Stomach (tissue), 4 donors: Measurements from ENCODE around the gene SNAP23.

ENCODE experiments used
- CTCF ChIP-seq, 7 experiments: fragments of 450-650 bp in 4 of 7; fragments of 200-600 bp in 3 of 7; sonication (generic) in 3 of 7; IDR thresholded peaks; one replicate each; pipeline ENCODE4 v1.5.1; 2016 to 2019; ENCODE audit warnings: antibody characterized with exemption in 7 of 7, control low read depth in 2 of 7, mild to moderate bottlenecking in 1 of 7
- EP300 ChIP-seq: sonication (generic); formaldehyde crosslinking; IDR thresholded peaks from one replicate; pipeline ENCODE4 v1.6.1; 2017; ENCODE audit warnings: antibody characterized with exemption
- POLR2A ChIP-seq, 4 donors: fragments of 450-650 bp; IDR thresholded peaks; one replicate each; pipeline ENCODE4 v1.6.1; 2016; ENCODE audit warnings: antibody characterized with exemption in 4 of 4, control low read depth in 2 of 4, mild to moderate bottlenecking in 1 of 4, moderate library complexity in 1 of 4
- POLR2AphosphoS5 ChIP-seq, 3 donors: sonication (generic); formaldehyde crosslinking; IDR thresholded peaks; one replicate each; pipeline ENCODE4 v1.6.1; 2016; ENCODE audit warnings: antibody characterized with exemption in 3 of 3

GRCh38 chr15:42576040-42576594 lies 80.7 kb downstream of the SNAP23 start:
- no peak for TF ChIP-seq CTCF (IDR thresholded peaks at IDR 0.05)
- no peak for TF ChIP-seq POLR2AphosphoS5 (IDR thresholded peaks at IDR 0.05)
- TF ChIP-seq EP300, result no peak
- no peak for TF ChIP-seq POLR2A (IDR thresholded peaks at IDR 0.05)
